Stimulated activated CD4-positive, alpha-beta T cell treated with anti-CD3 and anti-CD28 coated beads, Interleukin-12 subunit alpha, Interleukin-12 subunit beta, amount 100 ng/mL, for 48 hours (primary cell): ENCODE data around the gene NPR3.

Experiments
- DNase-seq, 3 donors: peaks; one replicate each; pipeline ENCODE4 v3.0.0-alpha.2; 2020; ENCODE audit warnings: low read depth in 2 of 3, low spot score in 1 of 3

NPR3 gene

GRCh38 chr5:32805971-32806638 is 95.0 kb downstream of the NPR3 start:
- no peak for DNase-seq

GRCh38 chr5:32808783-32809182 is 97.7 kb downstream of the NPR3 start:
- no peak for DNase-seq

- no peak for DNase-seq
These were observed 99.7 kb downstream of the NPR3 start for GRCh38 chr5:32810804-32811203.

- DNase-seq: no peak
These were observed 101.3 kb downstream of the NPR3 start for GRCh38 chr5:32812399-32812798.

GRCh38 chr5:32814141-32814540 is 103.0 kb downstream of the NPR3 start:
- DNase-seq: no peak

GRCh38 chr5:32814620-32815019 is 103.5 kb downstream of the NPR3 start:
- DNase-seq: no peak

GRCh38 chr5:32827981-32828380 is 116.9 kb downstream of the NPR3 start:
- no peak for DNase-seq

GRCh38 chr5:32828492-32828891 is 117.4 kb downstream of the NPR3 start:
- DNase-seq: no peak

GRCh38 chr5:32831624-32832023 is 120.5 kb downstream of the NPR3 start:
- DNase-seq: no peak

GRCh38 chr5:32833127-32833526 is 122.0 kb downstream of the NPR3 start:
- DNase-seq: no peak

GRCh38 chr5:32833663-32834062 is 122.5 kb downstream of the NPR3 start:
- no peak for DNase-seq

GRCh38 chr5:32834251-32834650 is 123.1 kb downstream of the NPR3 start:
- DNase-seq: no peak

- DNase-seq: no peak
These were observed 125.1 kb downstream of the NPR3 start for GRCh38 chr5:32836176-32836575.

- no peak for DNase-seq
These were observed 126.1 kb downstream of the NPR3 start for GRCh38 chr5:32837211-32837610.

- no peak for DNase-seq
These were observed 128.0 kb downstream of the NPR3 start for GRCh38 chr5:32839106-32839505.

GRCh38 chr5:32840606-32841005 is 129.5 kb downstream of the NPR3 start:
- DNase-seq: no peak
